Measurements from ENCODE around the gene STXBP2.

STXBP2 gene

DNA sequence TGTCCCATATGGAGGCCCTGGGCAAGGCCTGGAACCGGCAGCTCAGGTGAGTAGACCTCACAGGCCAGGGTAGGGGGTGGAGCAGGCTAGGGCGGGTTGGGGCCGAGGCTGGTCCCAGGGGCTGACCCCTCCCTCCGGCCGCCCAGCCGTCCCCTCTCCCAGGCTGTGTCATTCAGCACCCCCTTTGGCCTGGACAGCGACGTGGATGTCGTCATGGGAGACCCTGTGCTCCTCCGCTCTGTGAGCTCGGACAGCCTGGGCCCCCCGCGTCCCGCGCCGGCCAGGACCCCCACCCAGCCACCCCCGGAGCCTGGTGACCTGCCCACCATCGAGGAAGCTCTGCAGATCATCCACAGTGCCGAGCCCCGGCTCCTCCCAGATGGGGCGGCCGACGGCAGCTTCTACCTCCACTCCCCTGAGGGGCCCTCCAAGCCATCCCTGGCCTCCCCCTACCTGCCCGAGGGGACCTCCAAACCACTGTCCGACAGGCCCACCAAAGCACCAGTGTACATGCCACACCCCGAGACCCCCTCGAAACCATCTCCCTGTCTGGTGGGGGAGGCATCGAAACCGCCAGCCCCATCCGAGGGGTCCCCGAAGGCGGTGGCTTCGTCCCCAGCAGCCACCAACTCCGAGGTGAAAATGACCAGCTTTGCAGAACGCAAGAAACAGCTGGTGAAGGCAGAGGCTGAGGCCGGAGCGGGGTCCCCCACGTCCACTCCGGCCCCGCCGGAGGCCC lies 25.2 kb upstream of the STXBP2 start:
- TF ChIP-seq, protein P1, sequence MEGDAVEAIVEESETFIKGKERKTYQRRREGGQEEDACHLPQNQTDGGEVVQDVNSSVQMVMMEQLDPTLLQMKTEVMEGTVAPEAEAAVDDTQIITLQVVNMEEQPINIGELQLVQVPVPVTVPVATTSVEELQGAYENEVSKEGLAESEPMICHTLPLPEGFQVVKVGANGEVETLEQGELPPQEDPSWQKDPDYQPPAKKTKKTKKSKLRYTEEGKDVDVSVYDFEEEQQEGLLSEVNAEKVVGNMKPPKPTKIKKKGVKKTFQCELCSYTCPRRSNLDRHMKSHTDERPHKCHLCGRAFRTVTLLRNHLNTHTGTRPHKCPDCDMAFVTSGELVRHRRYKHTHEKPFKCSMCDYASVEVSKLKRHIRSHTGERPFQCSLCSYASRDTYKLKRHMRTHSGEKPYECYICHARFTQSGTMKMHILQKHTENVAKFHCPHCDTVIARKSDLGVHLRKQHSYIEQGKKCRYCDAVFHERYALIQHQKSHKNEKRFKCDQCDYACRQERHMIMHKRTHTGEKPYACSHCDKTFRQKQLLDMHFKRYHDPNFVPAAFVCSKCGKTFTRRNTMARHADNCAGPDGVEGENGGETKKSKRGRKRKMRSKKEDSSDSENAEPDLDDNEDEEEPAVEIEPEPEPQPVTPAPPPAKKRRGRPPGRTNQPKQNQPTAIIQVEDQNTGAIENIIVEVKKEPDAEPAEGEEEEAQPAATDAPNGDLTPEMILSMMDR (IDR thresholded peaks at IDR 0.05; ENCODE audit: low read depth, low read length, missing control alignments), result no peak
- no peak for DNase-seq
- Histone ChIP-seq H3K36me3 (replicated peaks) (no peaks in the 10 kb centered on the region), H3K4me3 (ENCODE audit: low read depth, low read length) (no peak overlapping the region), H3K27ac (no peak overlapping the region), H3K27me3 (replicated peaks) (no peaks in the 10 kb centered on the region)
- in situ Hi-C loops (cut with HindIII; ENCODE audit: low pct_ligation_motif_present, low sequenced_read_pairs), result no loop called here

DNA sequence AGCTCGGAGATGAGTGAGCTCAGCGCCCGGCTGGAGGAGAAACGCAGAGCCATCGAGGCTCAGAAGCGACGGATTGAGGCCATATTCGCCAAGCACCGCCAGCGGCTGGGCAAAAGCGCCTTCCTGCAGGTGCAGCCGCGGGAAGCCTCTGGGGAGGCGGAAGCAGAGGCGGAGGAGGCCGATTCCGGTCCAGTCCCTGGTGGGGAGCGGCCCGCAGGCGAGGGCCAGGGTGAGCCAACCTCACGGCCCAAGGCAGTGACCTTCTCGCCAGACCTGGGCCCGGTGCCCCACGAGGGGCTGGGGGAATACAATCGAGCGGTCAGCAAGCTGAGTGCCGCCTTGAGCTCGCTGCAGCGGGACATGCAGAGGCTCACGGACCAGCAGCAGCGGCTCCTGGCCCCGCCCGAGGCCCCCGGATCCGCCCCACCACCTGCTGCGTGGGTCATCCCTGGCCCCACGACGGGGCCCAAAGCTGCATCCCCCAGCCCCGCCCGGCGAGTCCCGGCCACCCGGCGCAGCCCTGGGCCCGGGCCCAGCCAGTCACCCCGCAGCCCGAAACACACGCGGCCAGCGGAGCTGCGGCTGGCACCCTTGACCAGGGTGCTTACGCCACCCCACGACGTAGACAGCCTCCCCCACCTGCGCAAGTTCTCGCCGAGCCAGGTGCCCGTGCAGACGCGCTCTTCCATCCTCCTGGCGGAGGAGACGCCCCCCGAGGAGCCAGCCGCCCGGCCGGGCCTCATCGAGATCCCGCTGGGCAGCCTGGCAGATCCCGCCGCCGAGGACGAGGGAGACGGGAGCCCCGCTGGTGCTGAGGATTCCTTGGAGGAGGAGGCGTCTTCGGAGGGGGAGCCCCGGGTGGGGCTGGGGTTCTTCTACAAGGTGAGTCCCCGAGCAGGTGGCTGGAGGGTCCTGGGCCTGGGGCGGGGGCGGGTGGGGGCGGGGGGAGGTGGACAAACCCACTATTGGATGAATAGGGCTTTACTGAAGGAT lies 24.3 kb upstream of the STXBP2 start:
- H3K36me3 ChIP-seq (replicated peaks), result no peaks in the 10 kb centered on the region
- no peak overlapping the region for H3K27ac ChIP-seq
- H3K27me3 ChIP-seq (replicated peaks), result no peaks in the 10 kb centered on the region
- TF ChIP-seq, protein P1 (IDR thresholded peaks at IDR 0.05; ENCODE audit: low read depth, low read length, missing control alignments), result no peak
- H3K4me3 ChIP-seq (ENCODE audit: low read depth, low read length), result no peak overlapping the region
- DNase-seq, result no peak
- in situ Hi-C loops (cut with HindIII; ENCODE audit: low pct_ligation_motif_present, low sequenced_read_pairs), result no loop called here

DNA sequence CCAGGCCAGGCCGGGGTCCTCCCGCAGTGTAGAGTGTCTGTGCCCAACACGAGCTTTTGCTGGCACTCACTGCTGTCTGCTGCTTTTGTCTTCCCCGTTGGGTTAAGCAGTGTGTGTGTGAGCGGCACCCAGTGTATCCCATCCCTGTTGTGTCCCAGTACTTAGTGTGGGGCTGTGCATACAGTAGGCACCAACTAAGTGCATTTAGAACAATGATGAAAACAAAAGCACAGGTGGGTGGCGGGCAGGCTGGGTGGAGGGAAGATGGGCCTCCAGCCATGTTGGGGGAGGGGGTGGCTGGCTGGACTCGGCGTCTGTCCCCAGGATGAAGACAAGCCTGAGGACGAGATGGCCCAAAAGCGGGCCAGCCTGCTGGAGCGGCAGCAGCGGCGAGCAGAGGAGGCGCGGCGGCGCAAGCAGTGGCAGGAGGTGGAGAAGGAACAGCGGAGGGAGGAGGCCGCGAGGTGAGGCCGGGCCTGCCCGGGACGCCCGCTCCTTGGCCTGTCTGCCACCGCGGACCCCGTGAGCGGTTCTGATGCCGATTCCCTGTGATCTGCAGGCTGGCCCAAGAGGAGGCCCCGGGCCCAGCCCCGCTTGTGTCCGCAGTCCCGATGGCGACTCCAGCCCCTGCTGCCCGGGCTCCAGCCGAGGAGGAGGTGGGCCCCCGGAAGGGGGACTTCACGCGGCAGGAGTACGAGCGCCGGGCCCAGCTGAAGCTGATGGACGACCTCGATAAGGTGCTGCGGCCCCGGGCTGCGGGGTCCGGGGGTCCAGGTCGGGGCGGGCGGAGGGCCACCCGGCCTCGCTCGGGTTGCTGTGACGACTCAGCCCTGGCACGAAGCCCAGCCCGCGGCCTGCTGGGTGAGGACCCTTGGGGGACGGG lies 21.8 kb upstream of the STXBP2 start:
- in situ Hi-C loops (cut with HindIII; ENCODE audit: low pct_ligation_motif_present, low sequenced_read_pairs), result no loop called here
- Histone ChIP-seq H3K4me3 (ENCODE audit: low read depth, low read length) (no peak overlapping the region), H3K27ac (no peak overlapping the region), H3K27me3 (replicated peaks) (no peaks in the 10 kb centered on the region), H3K36me3 (replicated peaks) (peaks cover 6% of the 10 kb centered on the region)
- TF ChIP-seq, protein P1 (IDR thresholded peaks at IDR 0.05; ENCODE audit: low read depth, low read length, missing control alignments), result no peak
- no peak for DNase-seq

DNA sequence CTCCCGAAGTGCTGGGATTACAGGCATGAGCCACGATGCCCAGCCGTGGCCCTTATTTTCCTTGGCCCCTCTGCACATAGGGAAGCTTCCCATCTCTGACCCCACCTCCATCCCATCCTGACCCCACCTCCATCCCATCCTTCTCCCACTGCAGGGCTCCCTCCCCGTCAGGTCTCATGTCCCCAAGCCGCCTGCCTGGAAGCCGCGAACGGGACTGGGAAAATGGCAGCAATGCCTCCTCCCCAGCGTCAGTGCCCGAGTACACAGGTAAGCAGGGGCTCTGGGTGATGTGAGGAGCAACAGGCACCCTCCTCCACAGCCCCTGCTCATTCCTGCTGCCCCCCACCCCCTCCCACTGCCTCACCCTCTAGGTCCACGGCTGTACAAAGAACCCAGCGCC lies 19.7 kb upstream of the STXBP2 start:
- Histone ChIP-seq H3K27me3 (replicated peaks) (no peaks in the 10 kb centered on the region), H3K4me3 (ENCODE audit: low read depth, low read length) (no peak overlapping the region), H3K27ac (no peak overlapping the region), H3K36me3 (replicated peaks) (peaks cover 12% of the 10 kb centered on the region)
- DNase-seq, result no peak
- TF ChIP-seq, protein P1 (IDR thresholded peaks at IDR 0.05; ENCODE audit: low read depth, low read length, missing control alignments), result no peak
- in situ Hi-C loops (cut with HindIII; ENCODE audit: low pct_ligation_motif_present, low sequenced_read_pairs), result no loop called here

DNA sequence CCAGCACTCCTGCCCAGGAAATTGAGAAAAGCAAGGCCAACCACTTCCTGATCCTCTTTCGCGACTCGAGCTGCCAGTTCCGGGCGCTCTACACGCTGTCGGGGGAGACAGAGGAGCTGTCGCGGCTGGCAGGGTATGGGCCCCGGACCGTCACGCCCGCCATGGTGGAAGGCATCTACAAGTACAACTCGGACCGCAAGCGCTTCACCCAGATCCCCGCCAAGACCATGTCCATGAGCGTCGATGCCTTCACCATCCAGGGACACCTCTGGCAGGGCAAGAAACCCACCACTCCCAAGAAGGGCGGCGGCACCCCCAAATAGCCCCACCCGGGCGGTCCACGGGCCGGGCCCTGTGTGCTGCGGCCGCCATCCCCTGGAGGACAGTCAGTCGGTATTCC lies 19.2 kb upstream of the STXBP2 start:
- DNase-seq, result no peak
- TF ChIP-seq, protein P1 (IDR thresholded peaks at IDR 0.05; ENCODE audit: low read depth, low read length, missing control alignments), result no peak
- Histone ChIP-seq H3K4me3 (ENCODE audit: low read depth, low read length) (no peak overlapping the region), H3K27ac (no peak overlapping the region), H3K36me3 (replicated peaks) (peaks cover 18% of the 10 kb centered on the region), H3K27me3 (replicated peaks) (no peaks in the 10 kb centered on the region)
- in situ Hi-C loops (cut with HindIII; ENCODE audit: low pct_ligation_motif_present, low sequenced_read_pairs), result no loop called here
